ENCODE data around the gene OGFOD1.

DNA sequence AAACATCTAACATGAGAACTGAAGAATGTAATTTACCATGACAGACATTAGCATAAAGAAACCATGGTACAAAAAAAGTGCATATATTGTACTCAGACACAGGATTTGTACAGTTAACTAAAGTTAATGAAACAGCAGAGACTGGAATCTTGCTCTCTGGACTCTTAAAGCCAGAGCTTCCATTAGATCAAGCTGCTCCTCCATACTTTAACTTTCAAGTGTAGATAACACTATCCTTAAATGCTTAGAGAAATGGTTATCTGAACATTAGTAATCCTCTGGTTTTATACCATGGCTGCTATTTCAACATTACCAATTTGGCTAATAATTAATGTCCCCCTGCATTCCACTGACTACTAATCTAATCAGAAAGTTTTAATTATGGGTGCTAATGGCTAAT, 3.3 kb upstream of the OGFOD1 start:
- TF ChIP-seq SMC3 (IDR thresholded peaks at IDR 0.05; ENCODE audit: borderline replicate concordance, low read length): no peak
- TF ChIP-seq, protein P1, sequence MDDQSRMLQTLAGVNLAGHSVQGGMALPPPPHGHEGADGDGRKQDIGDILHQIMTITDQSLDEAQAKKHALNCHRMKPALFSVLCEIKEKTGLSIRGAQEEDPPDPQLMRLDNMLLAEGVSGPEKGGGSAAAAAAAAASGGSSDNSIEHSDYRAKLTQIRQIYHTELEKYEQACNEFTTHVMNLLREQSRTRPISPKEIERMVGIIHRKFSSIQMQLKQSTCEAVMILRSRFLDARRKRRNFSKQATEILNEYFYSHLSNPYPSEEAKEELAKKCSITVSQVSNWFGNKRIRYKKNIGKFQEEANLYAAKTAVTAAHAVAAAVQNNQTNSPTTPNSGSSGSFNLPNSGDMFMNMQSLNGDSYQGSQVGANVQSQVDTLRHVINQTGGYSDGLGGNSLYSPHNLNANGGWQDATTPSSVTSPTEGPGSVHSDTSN (IDR thresholded peaks at IDR 0.05; ENCODE audit: insufficient replicate concordance, low read depth, low read length): no peak

All from GM12878 (cell line).